Keratinocyte (primary cell): ENCODE results near the gene APBB2.

Experiments used
- CTCF ChIP-seq, 3 experiments: IDR thresholded peaks in 1 of 3; conservative IDR thresholded peaks in 1 of 3; optimal IDR thresholded peaks in 1 of 3; 2 replicates in 2 of 3; 3 replicates in 1 of 3; pipeline versions ENCODE3 to v1.5.1; 2011; ENCODE audit warnings: low read length in 3 of 3, mild to moderate bottlenecking in 3 of 3, moderate library complexity in 2 of 3, control low read depth in 1 of 3, inconsistent platforms in 1 of 3; ENCODE audit not compliant: insufficient read depth in 2 of 3; ENCODE audit errors: extremely low read depth in 1 of 3
- EZH2 ChIP-seq: IDR thresholded peaks from one replicate; pipeline ENCODE4 v1.6.1; 2012; ENCODE audit warnings: inconsistent platforms, mild to moderate bottlenecking, low read length, moderate library complexity

GRCh38 chr4:40826821-40827220 lies 387.5 kb downstream of the APBB2 start:
- no peak for TF ChIP-seq CTCF (optimal IDR thresholded peaks at IDR 0.05 in 1 of 3, IDR thresholded peaks at IDR 0.05 in 1 of 3, conservative IDR thresholded peaks at IDR 0.05 in 1 of 3; ENCODE audit: extremely low read depth in 1 of 3, insufficient read depth in 2 of 3, low read length in 3 of 3)
- TF ChIP-seq EZH2: no peak
